C4-2B (cell line): Measurements from ENCODE around the gene RAB40B.

Source experiments
- CTCF ChIP-seq: fragments of 450-650 bp; conservative IDR thresholded peaks from 2 replicates; pipeline ENCODE4 v1.5.1; 2017; ENCODE audit warnings: mild to moderate bottlenecking
- ZFX ChIP-seq: fragments of 450-650 bp; IDR thresholded peaks from 2 replicates; pipeline ENCODE4 v1.6.1; 2017

- TF ChIP-seq CTCF = no peak
- TF ChIP-seq ZFX = no peak
These were observed 1.3 kb downstream of the RAB40B start for GRCh38 chr17:82696916-82697807.
